ENCODE measurements around the gene SCUBE2. TPM values are rescaled to one million over a fixed set of nuclear protein-coding genes. Genes with fewer than 3 reads are reported as not detected.

Gene SCUBE2
- 0.79 and 4.0 TPM in 2 replicates for total RNA-seq

DNA sequence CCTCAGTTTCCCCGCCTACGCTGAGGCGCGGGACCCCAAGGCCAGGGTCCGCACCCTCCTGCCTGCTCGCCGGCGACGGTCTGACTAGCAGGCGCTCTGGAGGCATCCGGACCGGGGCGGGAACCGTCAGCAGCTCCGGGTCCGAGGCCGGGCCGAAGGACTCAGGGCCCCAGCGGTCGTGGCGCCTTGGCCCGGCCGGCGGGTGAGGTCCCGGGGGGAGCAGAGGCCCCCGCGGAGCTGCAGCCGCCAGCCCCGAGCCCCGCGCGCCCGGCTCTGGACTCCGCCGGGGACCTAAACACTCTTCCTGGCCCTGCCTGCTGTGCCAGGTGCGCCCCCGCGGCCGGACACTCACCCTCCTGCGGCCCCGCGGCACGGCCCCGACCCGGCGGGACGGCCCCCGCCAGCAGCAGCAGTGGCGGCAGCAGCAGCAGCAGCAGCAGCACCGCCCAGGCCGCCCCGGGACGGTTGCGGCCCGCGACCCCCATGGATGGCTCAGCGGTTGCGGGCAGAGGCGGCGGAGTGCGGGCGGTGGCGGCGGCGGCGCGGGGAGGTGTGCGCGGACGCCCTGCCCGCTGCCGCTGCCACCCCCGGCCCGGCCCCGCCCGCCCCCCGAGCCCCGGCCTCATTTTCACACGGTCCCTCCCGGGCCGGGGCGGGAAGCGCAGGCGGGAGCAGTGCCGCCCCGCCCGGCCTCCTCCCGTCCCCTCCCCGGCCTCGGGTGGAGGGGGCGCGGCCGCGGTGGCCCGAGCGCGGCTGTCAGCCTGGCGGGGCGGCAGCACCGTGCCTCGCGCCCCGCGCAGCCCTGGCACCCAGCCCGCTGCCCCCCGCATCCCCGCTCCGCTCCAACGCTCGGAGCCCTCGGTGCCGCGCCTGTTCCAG is at the start of gene SCUBE2:
Gene SCUBE2, minus strand, starts transcription at position 556 of the 879 bp plus-strand sequence. Its CDS starts 71 bp downstream, at position 485.

DNA sequence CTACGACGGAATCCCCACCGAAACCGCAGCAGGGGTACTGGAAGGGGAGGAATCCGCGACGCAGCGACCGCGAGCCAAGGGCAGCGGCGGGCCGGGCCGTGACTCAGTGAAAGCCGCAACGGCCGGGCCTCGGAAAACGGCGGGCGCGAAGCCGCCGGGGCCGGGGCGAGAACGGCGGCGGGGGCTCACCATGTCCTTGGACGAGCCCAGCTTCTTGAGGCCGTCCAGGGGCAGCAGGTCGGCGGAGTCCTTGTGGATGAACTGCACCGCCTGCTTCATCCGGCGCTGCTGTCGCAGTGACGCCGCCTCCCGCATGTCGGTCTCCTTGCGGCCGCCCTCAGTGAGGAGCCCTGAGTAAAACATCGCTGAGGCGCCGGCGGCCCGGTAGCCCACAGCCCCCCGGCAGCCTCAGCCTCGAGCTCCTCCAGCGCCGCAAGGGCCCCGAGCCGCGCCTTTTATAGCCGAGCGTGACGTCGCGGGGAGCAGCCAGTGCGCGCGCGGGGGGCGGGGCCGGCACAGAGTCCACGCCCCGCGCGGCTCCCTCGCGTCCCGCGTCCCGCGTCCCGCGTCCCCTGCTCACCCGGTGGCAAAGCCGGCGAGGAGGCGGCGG is 87.7 kb downstream of the SCUBE2 start, which contains the start of gene NRIP3:
Gene NRIP3, minus strand, starts transcription at position 429 of the 610 bp plus-strand sequence. Its CDS starts 66 bp downstream, at position 363.

Other genes with a start within 250 kb of the SCUBE2 start
- gene AKIP1, start 180.4 kb downstream of the SCUBE2 start, total RNA-seq = 35.3 and 38.0 TPM in 2 replicates
- not detected in 2 replicates for gene C11orf16, start 158.7 kb downstream of the SCUBE2 start, total RNA-seq
- not detected in 2 replicates for gene ASCL3, start 148.6 kb downstream of the SCUBE2 start, total RNA-seq
- 36.2 and 40.8 TPM in 2 replicates for gene TMEM9B, start 127.2 kb downstream of the SCUBE2 start, total RNA-seq
- 3.0 and 15.9 TPM in 2 replicates for gene NRIP3, start 87.6 kb downstream of the SCUBE2 start, total RNA-seq
- gene DENND5A, start 173.8 kb upstream of the SCUBE2 start, total RNA-seq = 135 and 212 TPM in 2 replicates
- gene TMEM41B, start 223.0 kb upstream of the SCUBE2 start, total RNA-seq = 31.9 and 44.4 TPM in 2 replicates